HG02884 (cell line): ENCODE results near the gene RRN3.
A peak's percentile ranks its signal among the peaks of the same experiment; 100 is the strongest.
"Not testable (repeated sequence)": the region's sequence is repeated elsewhere in the genome, so short reads cannot be mapped to it uniquely, and the experiment has no call there.

ENCODE experiments used
- ATAC-seq: cut with Tn5 transposase; IDR thresholded peaks from one replicate; pipeline ENCODE4 v1.9.1; 2021; ENCODE audit warnings: mild to moderate bottlenecking, moderate library complexity; ENCODE audit not compliant: unreplicated experiment

Gene RRN3

DNA sequence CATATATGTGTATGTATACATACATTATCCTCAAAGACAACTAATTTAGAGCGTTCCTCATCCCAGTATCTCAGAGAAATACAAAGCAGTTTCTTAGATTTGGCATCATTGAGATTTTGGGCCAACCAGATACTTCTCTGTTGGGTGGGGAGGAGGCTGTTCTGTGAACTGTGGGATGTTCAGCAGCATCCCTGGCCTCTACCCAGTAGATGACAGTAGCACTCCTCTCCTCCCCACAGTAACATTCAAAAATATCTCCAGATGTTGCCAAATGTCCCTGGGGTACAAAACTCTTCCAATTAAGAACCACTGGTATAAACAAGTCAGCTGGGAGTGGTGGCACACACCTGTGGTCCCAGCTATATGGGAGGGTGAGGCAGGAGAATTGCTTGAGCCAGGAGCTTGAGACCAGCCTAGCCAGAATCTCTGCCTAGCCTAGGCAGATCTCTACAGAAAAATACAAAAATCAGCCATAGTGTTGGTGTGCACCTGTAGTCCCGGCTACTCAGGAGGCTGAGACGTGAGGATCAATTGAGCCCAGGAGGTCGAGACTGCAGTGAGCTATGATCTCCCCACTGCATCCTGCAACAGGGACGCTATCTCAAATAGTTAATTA lies 6.4 kb upstream of the RRN3 start:
- ATAC-seq: not testable (repeated sequence)

DNA sequence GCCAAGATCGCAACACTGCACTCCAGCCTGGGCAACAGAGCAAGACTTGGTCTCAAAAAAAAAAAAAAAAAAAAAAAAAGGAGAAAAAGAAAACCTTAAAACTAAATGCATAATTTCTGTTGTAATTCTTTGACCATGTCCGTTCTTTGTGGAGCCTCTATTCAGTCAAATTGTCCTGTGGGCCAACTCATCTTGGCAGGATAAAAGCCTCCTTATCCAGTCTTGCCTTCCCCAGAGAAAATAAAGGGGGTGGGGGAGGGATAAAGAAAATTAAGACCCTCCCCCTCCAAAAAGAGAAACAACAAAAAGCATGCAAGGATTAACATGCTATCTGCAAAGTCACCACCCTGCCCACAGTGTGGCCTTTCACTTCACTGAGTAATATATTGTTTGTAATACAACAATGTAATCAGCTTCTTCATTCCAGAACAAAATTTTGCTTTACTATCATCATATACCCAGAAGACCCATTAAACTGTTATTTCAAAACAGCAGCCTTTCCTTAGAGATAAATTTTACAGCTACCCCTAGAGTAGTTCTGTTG lies 5.4 kb upstream of the RRN3 start:
- ATAC-seq: not testable (repeated sequence)

DNA sequence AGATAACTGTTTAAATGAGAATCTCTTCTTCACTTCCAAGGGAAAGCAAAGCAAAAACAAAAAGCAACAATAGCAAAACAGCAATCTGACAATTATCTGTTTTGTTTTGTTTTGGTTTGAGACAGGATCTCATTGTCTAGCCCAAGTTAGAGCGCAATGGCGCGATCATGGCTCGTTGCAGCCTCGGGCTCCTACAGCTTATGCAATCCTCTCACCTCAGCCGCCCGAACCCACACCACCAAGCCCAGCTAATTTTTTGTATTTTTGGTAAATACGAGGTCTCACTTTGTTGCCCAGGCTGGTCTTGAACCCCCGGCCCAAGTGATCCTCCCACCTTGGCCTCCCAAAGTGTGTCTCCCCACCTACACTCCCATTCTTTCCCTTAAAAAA lies 2.5 kb upstream of the RRN3 start:
- not testable (repeated sequence) for ATAC-seq

DNA sequence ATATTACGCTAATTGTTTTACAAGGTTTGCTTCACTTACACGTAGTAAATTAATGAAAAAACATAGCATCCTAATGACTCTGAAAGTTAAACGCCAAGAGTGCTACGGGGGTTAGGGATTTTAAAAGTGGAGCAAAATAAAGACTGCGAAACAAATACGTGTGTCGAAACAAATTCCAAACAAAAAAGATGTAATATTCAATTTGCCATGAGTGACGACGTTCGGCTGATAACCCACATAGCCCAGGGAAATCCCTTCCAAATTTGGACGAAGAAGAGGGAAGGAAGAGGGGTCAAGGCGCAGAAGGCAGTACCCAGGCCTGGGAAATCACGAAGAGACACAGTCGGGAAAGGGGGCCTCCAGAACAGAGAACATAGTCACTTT lies 509 bp downstream of the RRN3 start:
- not testable (repeated sequence) for ATAC-seq

DNA sequence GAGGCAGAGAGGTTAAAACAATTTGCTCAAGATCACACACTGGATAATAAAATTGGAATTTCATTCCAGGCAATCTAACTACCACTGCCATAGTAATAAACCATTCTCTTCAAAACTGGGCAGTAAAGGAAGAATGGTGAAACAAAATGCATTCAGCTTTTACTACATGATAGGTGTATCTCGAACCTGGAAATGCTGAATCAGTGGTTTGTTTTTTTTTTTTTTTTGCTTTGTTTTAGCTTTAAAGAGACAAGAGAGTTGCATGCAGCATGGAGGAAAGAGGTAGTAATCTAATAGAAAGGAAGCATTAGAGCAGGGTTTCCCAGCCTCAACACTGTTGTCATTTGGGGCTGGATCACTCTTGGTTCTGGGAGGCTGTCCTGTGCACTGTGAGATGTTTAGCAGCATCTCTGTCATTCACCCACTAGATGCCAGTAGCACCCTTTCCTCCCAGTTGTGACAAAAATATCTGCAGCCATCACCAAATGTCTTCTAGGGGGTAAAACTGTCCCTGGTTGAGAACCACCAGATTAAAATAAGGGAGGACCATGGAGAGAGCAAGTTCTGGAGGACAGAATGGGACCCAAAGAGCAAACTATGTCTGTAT lies 3.3 kb downstream of the RRN3 start:
- not testable (repeated sequence) for ATAC-seq

DNA sequence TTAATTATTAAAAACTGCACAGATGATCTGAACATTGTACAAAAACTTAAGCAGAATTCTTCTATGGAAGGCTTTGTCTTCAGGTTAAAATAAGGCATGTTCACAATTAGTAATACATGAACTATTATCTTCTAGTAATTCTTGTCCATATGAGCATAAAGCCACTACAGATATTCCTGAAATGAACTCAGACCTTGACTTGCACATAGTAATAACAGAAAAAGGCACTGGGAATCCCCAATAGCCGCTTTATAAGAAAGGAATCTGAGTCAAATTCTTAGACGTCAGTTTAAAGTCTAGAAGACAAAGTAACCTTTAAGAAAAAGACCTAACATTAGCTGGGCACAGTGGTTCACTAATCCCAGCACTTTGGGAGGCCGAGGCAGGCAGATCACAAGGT lies 11.3 kb downstream of the RRN3 start:
- ATAC-seq: not testable (repeated sequence)

DNA sequence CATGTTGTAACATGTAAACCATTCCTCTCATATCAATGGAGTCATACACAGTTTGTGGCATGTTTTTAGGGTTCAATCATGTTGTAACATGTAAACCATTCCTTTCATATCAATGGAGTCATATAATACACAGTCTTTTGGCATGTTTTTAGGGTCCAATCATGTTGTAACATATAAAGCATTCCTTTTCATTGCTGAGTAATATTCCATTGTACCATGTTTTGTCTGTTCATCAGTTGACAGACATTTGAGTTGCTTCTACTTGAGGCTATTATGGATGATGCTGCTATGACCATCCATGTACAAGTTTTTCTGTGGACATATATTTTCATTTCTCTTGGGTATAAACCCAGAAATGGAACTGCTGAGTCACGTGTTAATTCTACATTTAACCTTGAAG lies 13.2 kb downstream of the RRN3 start:
- not testable (repeated sequence) for ATAC-seq

DNA sequence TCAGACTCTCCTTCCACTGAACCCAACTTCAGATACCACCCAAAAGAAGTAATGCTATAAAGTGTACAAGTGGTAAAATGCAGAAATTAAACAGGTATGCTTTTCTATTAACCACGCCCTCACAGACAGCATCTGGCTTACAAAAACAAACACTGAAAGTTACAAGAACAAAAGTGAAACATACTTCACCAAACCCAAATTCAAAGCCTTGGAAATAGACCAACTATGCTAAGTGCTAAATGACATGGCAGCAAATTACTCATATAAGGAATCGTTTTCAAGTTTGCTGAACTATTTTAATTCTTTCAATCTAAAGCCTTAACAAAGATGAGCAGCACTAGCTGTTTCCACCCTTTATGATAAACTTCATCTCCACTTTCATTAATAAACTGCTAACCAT lies 17.9 kb downstream of the RRN3 start:
- ATAC-seq: not testable (repeated sequence)

DNA sequence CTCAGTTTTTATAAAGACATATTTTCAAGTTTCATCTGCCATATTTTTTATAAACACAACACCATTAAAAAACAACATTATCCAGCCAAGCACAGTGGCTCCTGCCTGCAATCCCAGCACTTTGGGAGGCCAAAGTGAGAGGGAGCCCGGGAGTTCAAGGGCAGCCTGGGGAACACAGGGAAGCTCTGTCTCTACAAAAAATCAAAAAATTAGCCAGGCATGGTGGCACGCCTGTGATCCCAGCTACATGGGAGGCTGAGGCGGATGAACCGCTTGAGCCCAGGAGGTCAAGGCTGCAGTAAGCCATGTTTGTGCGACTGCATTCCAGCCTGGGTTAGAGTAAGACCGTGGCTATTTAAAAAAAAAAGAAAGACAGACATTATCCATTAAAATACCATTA lies 21.0 kb downstream of the RRN3 start:
- no peak for ATAC-seq

DNA sequence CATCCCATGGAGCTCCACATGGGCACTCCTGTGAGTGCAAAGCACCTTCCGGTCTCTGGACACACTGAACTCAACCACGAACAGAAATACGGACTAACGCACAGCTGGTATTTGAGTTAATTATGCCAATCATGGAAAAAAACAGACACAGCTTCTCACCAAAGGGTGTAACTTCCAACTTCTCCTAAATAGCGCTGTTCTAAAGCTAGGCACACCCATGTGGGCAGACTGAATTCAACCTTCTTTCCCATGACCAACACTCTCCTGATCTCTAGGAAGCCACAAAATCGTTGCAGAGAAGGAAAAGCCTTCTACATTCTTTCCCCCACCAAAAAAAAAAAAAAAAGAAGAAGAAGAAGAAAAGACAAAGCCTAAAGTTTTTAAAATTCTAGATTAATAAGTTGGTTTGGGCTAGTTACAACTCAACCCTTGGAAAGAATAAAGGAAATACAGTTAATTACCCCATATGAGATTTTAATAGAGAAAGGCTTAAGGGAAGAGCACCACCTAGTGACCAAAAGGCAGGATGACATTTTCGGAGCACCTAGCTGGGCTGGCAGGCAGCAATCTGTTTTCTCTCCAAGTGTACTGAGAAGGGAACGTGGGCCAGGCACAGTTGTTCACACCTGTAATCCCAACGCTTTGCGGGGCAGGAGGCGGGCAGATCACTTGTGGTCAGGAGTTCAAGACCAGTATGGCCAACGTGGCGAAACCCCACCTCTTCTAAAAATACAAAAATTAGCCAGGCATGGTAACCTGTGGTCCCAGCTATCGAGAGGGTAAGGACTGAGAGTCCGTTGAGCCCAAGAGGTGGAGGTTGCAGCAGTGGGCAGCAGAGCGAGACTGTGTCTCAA lies 21.9 kb downstream of the RRN3 start:
- not testable (repeated sequence) for ATAC-seq

DNA sequence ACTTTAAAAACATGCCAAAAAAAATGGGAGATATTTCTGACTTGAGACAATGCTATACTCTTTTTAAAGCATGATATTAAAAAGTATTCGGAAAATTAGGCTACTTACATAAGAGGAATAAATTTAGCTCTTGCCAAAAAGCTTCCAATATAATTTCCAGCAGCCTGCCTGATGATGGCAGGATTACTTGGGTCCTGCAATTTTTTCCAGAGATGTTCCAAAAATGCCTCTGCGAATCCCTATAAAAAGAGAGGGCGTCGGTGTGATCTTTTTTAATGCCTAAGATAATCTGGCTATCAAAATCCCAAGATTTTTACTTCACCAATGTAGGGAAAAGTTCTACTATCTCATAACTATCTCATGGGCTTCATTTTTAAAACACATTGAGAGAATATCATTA lies 23.1 kb downstream of the RRN3 start:
- not testable (repeated sequence) for ATAC-seq

DNA sequence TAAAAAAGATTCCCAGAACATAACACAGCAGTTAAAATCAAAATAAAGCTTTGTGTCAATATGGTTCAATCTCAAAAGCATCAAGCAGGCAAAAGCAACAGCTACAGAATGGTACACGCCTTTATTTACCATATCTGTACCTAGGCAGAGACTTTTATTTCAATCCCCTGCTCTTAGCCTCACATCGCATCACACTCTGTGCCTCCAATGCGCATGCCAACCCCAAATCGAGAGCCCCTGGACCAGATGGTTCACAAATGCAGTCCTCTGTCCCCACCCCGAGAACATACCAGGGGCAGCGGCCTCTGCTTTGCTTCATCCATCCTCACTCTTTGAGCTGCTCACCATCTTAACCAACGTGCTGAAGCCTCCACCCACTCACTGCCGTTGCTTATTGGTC lies 27.4 kb downstream of the RRN3 start:
- ATAC-seq: not testable (repeated sequence)

DNA sequence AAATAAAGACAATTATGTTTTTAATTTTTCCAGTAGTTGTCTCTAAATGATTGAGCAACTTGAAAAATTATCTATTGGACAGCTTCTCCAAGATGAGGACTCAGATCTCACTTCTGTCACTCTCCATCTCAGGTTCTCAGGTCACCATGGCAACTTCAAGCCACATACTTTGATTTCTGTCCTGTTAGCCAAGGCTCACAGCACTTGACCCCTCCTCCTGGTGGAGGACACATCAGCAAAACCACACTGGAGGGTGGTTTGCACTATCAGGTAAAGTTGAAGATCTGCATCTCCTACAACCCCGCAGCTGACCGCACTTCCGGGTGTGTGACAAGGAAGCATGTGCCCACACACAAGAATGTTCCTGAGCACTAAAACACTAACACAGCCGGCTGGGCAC lies 28.1 kb downstream of the RRN3 start:
- ATAC-seq: not testable (repeated sequence)

DNA sequence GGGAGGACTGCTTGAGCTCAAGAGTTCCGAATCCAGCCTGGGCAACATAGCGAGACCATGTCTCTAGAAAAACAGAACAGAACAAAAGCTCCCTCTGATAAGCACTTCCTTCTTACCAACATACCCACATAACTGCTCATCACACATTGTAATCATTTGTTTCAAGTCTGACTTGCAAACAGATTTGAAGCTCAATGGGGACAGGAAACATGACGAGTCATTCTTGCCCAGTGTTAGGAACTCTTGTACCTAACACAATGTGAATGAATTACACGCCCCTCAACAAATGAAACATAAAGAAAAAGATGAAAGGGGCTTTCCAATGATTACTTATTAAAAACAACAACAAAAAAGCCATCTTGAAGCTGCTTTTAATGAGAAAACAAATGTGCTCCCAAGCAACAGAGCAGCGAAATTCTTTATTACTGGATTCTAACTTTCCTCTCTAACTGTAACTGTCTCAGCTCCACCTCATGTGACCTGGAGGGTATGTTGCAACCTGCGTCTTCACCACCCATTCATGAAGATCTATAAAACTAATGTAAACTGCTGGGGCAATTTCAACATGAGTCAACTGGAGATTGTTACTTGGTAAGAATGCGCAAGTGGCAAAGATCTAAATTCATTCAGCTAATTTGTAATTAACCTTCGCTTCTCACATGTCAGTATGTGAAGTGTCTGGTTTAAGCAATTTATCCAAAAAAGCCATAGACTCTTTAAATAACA lies 31.8 kb downstream of the RRN3 start:
- ATAC-seq: not testable (repeated sequence)

DNA sequence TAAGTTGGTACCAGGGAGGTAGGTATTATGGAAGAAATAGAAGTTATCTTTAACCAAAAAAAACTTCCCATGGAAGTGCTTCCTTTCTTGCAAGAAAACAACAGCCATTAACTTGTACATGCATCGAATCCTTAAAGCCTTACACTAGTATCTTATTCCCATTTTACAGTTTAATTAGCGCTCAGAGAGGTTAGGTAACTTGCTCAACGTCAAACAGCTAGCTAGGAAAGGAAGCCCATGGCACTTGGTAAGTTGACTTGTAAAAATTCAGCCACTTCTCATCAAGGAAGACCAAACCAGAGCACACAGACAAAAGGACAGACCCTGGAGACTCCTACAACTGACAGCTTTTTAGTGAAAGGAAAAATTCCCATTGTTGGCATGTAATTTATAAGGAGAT lies 34.7 kb downstream of the RRN3 start:
- no peak for ATAC-seq

DNA sequence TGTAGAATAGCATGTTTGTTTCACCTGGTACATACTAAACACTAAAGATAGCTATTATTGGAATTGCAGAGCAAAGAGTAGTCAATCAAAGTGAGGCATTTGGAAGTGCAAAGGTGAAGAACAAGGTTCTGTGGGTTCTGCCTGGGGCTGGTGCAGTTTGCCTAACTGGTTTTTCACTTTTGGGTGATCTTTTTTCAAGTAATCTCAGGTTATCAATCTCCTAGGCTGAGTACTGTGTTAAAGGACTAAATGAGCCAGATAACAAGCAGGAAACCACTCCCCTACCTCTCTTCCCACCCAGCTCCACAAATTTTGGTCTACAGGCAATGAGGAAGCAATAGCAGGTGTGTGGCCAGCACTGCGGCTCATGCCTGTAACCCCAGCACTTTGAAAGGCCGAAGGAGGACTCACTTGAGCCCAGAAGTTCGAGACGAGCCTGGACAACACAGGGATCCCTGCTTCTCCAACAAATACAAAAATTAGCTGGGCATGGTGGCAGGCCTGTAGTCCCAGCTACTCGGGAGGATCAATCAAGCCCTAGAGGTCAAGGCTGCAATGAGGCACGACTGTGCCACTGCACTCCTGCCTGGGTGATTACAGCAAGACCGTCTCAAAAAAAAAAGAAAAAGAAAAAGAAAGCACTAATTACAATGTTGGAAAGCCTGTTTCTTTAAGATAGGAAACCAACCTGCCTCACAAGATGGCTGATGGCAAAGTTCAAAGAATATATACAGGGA lies 36.2 kb downstream of the RRN3 start:
- no peak for ATAC-seq

DNA sequence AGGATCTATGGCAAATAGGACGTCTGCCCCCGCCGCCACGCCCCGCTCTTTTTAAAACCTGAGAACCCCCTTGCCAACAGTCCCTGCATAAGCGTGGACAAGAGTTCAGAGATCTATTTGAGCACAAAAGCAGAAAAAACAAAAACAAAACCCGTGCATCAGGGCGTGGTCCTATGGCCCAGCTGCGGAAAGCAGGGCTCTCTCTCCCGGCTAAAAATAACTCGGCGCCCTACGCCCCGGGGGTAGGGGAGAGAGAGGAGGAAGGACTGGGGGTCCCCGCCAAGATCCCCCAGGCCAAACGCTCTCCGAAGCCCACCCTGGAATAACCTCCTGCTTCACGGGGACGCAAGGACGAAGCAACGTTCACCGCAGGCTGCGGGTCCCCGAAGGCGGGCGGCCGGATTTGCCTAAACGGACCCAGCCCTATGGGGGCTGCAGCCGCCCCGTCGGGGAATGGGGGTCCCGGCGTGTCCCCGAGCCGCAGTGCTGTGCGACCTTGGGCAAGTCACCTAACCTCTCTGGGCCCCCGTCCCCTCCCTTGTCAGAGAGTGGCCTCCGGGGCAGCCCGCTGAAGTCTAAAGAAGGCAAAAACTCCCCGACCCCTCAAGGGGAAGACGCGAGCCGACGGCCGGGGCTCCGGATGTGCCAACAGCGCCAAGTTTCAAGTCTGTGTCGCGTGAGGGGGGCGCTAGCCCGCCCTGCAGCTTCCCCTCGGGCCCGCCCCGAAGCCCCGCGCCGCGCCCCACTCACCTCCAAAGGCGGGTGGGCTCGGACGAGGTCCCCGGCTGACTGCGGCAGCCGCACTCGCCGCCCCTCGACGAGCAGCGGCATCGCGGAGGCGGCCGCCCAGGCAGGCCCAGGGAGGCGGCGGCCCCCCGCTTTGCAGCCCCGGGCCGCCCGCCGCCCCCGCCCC lies 38.7 kb downstream of the RRN3 start:
- ATAC-seq: peak; percentile 54

DNA sequence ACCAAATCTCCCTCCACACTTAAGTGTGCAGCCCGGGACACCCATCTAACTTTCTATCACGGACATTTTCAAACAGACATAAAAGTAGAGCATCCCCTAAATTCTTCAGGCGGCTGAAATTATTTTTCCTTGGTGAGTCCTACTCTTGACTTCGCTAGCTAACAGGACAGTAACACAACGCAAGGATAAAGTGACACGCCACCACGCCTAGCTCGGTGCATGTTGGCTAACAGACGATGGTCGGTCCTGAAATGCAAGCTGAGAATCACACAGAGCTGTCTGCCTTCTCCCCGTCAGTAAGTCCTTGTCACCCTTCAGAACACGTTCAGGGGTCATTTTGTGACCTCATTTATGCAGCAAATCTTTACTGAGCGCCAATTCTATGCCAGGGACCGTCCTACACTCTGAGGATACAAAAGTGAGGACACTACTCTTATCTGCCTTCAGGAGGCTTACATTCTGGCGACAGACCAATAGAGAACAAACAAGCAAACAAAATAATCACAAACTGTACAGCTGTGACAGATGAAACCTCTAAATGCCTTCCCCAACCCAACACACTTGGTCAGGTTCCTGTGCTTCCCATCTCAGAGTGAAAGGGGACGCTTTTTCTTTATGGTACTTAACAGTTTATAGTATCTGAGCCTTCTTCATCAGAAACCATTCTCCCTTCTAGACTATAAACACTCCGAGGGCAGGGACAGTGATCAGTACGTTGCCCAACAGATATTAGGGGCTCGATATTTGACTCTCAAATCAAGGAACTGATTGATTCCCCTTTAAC lies 39.5 kb downstream of the RRN3 start:
- ATAC-seq: no peak

DNA sequence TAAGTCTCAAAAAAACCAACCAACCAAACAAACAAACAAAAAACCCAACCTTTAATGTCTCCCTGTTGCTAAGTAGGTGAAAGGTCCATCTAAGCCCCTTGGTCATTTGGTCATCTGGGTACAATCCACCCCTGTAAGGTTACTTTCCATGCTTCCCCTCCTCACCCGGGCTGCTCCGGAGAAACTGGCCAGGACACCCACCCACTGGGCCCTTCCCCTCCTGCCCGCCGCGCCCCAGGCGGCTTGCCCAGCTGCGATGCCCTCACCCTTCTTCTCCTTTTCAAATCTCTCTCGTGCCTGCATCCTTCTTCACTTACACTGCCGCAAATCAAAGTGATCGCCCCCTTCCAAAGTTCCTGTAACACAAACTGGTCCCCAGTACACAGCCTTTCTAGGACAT lies 40.2 kb downstream of the RRN3 start:
- no peak for ATAC-seq
